Measurements from ENCODE around the gene ICA1L. TPM values are rescaled to one million over a fixed set of nuclear protein-coding genes. Genes with fewer than 3 reads are reported as not detected.

Gene ICA1L
- total and polyA plus RNA-seq, 2 of the 8 experiments (the other 6 are each of a cell fraction or from before 2014, with no cell fraction given), result 1.1 to 3.4 TPM

DNA sequence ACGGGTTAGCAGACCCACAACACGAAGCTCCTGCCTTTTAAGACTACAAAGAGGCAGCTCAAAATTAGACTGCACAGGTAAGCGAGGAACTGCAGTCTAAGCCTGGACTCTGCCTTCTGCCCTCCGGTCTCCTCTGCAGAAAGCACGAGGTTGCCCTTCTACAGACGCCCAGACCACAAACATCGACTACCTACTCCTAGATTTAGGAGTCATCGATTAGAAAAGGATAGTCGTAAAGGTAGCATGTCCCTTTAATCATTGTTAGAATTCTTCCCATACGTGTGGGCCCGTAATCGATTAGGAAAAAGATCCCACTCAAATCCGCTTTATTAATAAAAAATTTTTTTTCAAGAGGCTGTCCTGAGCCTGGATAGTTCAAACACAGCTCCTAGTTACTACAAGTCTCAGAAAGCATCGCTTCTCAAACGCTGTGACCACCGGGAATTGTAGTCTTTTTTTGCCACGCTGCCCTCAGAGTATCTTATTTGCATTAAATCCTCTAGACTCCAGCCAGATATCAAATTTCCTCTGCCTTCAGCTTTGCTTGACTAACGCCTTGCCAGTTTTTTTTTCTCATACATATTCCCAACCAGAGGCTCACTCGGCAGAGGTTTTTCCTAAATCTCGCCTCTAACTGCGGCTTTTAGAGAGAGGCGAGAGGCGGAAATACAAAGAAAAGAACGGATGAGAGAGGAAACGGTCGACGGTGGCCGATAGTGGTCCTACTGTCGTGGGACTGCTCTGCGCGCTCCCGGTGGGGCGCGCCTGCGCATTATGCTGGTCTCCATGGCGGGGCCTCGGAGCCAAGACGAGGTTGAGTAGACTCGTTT, 40.2 kb upstream of the ICA1L start, which contains the start of the genes CARF and WDR12 (continued):
- peak; percentile 81 for TF ChIP-seq TBP (IDR thresholded peaks at IDR 0.05; ENCODE audit: low read depth, low read length)
- TF ChIP-seq CREB1 (IDR thresholded peaks at IDR 0.05), result peak; percentile 23; the same call in 1 of the 2 replicates
- peak; percentile 58; the same call in 1 of the 2 replicates for TF ChIP-seq YY1 (IDR thresholded peaks at IDR 0.05; ENCODE audit: low read depth, low read length)
- TF ChIP-seq CHD2 (IDR thresholded peaks at IDR 0.05; ENCODE audit: low read length), result 0 out of 2 replicates have a peak, but pooled peaks have one; percentile 55
